ENCODE measurements around the gene EIF2S1.

The EIF2S1 gene

DNA sequence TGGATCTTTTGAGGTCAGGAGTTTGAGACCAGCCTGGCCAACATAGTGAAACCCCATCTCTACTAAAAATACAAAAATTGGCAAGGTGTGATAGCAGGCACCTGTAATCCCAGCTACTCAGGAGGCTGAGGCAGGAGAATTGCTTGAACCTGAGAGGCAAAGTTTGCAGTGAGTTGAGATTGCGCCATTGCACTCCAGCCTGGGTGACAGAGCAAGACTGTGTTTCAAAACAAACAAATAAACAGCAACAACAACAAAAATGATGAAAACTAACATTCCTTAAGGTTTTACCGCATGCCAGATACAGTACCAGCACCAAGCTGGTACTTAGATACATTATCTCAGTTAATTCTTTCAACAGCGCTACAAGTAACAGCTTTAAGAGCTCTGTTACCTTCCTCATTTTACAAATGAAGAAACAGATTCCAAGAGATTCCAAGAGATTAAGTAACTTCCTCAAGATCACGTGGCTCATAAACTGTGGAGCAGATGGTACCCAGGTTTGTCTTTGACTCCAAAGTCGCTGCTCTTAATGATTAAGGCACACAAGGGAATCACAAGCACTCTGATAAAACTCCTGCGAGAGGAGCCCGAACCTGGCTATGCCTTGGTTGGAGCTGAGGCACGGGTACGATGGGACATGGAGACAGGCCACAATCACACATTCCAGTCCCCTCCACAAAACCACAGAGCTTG is 69.5 kb downstream of the EIF2S1 start:
- in situ Hi-C loops (cut with MboI; ENCODE audit: low sequenced_read_pairs), result loop anchor here (25.0 kb wide), 1 partner anchor 283 kb away; the partner anchor contains the start of gene RDH12

DNA sequence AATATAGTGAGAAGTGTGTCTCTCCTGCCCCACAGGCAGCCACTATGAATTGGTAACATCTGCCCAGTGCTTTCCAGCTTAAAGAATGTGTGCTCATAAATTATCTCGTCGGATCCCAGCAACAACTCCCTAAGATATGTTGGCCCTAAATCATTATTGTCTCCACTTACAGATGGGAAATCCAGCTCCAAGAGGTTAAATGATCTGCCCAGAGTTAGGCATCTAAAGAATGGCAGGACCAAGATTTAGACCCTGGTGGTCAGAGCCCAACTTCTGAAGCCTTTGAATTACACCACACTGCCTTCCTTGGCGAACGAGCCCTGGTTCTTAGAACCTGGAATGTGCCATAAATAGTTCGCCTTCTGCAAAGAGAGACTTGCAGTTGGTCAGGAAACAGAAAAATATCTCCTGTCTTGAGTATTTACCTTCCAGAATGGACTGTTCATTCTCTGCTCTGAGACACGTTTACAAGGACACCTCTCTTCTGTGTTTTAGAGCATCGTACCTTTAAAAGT is 72.0 kb downstream of the EIF2S1 start:
- in situ Hi-C loops (cut with MboI; ENCODE audit: low sequenced_read_pairs), result loop anchor here (25.0 kb wide), 1 partner anchor 280 kb away; the partner anchor contains the start of gene RDH12

DNA sequence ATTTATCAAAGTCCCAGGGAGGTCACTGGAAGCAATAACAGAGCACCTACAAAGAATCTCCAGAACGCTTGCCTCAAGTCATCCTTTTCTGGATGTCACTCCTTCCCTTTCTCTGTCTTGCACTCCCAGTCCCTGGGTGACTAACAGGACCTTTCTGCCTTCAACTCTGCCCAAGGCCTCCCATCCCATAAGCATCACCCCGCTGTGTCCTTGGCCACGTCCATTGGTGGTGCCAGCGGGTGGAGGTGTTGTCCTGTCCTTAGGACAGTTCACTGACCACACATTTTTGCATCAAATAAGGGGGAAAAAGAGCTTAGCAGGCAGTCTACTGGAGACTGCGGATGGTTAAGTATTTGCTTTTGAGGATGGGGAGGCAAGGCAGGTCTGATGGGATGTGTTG is 75.5 kb downstream of the EIF2S1 start:
- in situ Hi-C loops (cut with MboI; ENCODE audit: low sequenced_read_pairs), result loop anchor here (25.0 kb wide), 1 partner anchor 277 kb away; the partner anchor contains the start of gene RDH12
